Fibroblast of skin of right biceps (primary cell): Measurements from ENCODE around the gene PPP1CA.

ENCODE experiments used
- DNase-seq: peaks from one replicate; pipeline ENCODE4 v3.0.0-alpha.2; 2013

Gene PPP1CA

DNA sequence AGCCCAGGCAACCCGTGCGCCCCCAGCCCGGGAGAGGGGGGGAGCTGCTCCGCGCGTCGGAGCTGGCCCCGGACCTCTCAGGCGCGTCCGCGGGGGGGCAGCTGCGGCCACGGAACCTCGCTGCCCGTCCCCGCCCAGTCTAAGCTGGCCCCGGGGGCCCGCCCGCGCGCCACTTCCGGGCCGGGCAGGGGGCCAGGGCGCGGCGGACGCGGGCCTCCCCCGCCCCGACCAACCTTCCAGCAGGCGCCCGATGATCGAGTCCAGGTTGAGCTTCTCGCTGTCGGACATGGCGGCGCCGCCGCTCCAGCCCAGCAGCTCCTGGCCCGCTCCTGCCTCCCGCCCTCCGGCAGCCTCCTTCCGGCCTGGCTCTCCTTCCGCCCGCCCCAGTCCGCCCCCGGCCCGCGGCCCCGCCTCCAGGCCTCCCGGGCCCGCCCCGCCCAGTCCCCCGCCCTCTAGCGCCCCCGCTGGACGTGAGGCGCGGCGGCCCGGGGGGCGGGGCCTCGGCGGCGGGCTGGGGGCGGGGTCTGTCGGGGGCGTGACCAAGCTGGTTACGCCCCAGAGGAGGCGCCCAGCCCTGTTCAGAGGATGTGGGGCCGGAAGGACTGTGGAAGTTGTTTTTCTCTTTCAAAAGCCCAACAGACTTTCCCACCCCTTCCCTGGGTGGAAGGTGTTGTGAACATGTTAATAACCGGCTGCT is at the start of gene PPP1CA:
PPP1CA (minus strand) TSS at position 364 of the 697 bp plus-strand sequence; CDS start at position 288, 76 bp downstream.
- peak; percentile 89 for DNase-seq

- DNase-seq = no peak
Observed at GRCh38 chr11:67450796-67451657, 49.4 kb upstream of the PPP1CA start.

DNA sequence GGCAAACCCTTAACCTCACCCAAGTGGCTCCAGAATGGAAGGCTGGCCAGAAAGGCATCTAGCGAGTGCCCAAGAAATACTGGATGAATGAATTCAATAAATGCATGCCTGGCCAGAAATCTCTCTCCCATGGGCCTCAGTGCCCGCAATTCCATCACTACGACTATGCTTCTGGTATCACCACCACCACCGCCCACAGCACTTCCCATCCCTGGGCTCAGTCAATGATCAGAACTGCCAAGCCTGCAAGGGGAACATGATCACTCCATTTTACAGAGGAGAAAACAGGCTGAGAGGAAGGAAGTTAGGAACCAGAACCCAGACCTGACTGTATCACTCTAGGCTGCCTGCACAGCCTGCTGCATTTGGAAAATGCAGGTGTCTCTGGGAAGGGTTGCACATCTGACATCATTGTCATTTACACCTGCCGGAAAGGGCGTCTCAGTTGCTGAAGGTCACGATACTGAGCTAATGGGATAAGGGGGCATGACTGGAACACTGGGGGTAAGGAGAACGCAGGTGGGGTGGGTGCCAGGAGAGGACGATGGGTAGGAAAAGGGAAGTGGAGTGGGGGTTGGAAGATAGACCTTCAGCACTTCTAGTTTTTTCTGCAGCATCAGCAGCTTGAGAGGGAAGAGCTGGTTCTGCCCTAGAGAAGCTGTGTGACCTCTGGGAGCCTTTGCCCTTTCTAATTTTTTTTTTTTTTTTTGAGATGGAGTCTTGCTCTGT is 47.6 kb upstream of the PPP1CA start:
- DNase-seq = no peak

DNA sequence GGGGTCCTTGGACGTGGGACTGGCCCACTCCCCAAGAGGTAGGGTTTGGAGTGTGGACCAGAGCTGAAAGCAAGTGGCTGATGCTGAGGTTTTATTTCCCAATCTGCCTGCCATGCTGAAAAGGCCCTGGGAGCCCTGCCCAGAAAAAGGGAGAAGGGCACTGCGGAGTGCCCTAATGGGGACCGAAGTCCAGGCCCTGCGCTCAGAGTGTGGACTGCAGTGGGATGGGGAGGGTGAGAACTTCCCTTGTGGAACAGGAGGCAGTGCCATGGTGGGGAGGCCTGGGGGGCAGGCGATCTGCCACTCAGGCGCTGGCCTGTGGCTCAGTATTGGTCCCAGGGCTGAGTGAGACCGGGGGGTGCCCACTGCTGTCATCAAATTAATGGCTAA is 46.6 kb upstream of the PPP1CA start:
- DNase-seq = no peak

- DNase-seq = no peak
Observed at GRCh38 chr11:67445515-67445914, 43.9 kb upstream of the PPP1CA start.

DNA sequence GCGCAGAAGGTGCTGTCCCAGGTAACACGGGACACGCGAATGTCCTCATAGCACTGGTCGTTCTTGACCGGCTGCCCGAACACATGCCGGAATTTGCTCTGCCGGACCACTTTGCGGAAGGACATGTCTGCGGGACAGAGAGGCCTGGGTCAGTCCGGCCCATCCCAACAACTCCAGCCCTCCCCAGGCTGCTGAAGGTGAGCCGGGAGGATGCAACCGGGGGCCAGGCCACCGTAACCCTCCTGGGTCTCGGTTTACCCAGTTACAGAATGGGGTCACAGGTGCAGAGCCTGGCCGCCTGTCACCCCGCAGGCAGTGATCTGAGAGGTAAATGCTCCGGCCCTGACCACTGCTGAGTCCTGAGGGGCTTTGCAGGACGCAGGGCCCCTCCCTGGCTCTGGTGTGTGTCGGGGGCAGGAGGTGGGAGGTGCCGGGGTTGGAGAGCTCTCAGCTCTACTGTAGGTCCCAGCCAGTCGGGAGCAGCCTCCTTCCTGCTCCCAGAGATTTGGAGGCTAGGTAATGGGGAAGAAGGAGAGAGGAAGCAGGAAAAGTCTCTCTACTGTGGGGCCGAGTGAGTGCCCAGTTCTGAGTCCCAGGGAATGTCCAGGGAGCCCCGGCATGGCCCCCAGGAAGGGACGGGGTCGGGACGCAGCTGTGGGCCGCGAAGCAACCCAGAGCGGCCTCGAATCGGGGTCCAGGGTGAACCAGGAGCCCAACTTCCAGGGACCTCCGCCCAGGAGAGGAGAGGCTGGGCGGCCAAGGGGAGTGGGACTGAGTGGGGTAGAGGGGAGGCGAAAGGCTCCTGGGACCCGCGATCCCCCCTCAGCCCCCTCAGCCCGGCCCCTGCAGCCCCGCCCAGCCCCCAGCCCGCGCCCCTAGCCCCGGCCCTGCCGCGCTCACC is 41.1 kb upstream of the PPP1CA start:
- DNase-seq = no peak

GRCh38 chr11:67441731-67442351 is 40.2 kb upstream of the PPP1CA start:
- no peak for DNase-seq

- DNase-seq = no peak
Observed at GRCh38 chr11:67441098-67441563, 39.5 kb upstream of the PPP1CA start.

- no peak for DNase-seq
Observed at GRCh38 chr11:67440229-67441097, 38.8 kb upstream of the PPP1CA start.

DNA sequence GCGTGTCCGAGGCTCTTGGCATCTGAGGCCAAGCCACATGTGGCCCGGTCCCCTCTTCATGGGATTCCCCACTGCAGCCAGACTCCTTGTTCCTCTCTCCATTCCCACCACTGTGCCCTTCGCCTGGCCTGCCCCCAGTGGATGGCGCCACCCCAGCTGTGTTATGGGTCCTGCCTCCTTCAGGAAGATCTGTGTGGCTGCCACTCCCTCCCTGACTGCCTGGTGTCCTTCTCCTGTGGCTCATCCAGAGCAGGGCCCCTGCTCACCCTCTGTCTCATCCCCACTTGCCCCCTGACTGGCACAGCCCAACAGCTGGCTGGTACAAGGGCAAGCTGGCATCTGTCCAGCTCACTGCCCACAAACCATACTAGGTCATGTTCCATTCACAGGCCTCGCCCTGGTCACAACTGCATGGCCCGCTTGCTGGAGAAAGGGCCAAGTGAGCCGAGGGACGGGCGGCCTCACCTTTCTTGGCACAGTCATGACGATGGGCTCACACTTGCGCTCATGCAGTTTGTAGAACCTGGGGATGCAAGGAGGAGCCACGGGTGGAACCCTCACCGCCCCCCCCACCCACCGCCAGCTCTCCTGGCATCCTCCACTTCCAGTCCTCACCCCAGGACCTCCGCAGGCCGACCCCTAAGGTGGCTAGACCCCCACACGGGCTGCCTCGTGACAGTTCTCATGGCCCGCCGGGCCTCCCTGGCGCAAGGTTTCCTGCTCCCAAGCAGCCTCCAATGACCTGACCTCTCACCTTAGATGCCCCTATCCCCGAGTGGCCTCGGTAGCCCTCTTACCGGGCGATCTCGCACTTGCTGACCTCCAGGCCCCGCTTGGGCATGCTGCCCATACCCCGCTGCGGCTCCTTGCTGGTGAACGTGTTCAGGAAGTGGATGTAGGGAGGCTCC is 37.9 kb upstream of the PPP1CA start:
- peak; percentile 17 for DNase-seq

- DNase-seq = no peak
Observed at GRCh38 chr11:67438158-67438902, 36.7 kb upstream of the PPP1CA start.

DNA sequence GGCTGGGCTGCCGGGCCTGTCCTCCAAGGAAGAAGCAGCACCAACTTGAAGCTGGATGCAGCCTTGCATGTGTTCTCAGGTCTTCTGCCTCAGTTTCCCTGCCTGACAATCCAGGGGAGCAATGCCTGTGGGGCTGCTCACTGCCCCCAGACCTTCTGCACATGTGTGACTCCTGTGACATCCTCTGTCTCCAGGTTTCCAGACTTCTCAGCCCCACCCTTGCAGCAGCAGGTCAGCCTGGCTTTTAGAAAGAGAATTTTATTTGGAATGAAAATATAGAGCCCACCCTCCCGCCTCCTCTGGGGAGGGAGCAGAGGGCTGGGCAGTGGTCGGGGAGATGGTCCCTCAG is 36.1 kb upstream of the PPP1CA start:
- DNase-seq = no peak

- DNase-seq = peak; percentile 39
Observed at GRCh38 chr11:67437082-67437808, 35.6 kb upstream of the PPP1CA start, which contains the start of gene PTPRCAP. Gene PTPRCAP, minus strand, starts transcription at chr11:67437682. Its CDS starts 63 bp downstream, at chr11:67437619.

DNA sequence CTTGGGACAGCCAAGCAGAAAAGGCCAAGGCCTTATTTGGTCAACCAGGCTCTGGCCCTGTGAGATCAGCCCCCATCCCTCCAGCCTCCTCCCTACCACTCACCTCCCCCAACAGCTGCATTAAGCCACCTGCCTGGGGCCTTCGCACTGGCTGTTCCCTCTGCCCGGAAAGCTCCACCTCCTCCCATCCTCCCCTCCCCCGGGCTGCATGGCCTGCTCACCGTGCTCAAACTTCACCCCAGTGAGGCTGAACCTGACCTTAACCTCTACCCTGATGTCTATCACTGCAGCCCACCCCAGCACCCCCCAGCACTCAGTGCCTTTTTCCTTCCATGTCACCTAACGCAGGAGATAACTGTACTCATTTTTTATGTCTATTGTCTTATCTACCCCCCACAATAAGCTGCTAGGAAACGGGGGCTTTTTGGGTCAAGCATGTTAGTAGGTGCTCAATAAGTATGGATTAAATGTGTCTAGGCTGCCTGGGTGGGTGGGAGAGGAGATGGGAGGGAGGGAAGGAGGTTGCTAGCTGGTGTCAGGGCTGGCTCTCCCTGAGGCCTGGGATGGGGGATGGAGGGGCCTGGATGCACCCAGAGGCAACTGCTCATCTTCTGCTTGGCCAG is 34.9 kb upstream of the PPP1CA start:
- peak; percentile 46 for DNase-seq

DNA sequence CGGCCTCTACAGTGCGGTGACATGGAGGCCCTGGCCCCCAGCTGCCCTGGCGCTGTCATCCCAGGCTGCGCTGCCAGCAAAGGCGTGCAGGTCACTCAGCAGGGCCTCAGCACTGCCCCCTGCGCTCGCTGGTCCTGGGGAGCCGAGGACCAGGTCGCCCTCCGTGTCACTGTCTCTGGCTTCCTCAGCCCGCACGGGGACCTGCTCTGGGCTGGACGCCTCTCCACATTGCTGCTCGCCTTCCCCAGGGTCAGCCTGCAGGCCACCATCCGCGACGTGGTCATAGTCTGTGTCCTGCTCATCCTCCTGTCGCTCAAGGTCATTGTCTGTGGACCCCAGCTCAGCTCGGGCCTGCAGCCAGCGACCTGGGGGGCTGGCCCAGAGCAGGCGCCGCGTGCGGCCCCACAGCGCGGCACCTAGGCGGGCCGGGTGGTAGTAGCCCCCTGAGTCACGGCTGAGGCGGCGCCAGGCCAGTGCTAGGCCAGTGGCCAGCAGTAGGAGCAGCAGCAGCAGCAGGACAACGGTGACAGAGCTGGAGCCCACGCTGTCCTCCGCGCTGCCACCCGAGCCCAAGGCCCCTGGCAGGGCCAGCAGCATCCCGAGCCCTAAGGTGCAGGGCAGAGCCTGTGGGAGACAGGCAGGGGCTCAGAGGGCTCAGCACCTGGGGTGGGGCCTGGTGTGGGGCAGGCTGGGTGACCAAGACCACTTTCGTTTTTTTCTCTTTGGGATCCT is 34.2 kb upstream of the PPP1CA start:
- no peak for DNase-seq

- DNase-seq = no peak
Observed at GRCh38 chr11:67435031-67435726, 33.5 kb upstream of the PPP1CA start.
